Measurements from ENCODE around the gene RHBDF1. TPM values are rescaled to one million over a fixed set of nuclear protein-coding genes. Genes with fewer than 3 reads are reported as not detected.
A peak's percentile ranks its signal among the peaks of the same experiment; 100 is the strongest.
"Not testable (repeated sequence)": the region's sequence is repeated elsewhere in the genome, so short reads cannot be mapped to it uniquely, and the experiment has no call there.

The RHBDF1 gene
- total RNA-seq, 1 donor from 2014 or later, result 55.5 TPM

DNA sequence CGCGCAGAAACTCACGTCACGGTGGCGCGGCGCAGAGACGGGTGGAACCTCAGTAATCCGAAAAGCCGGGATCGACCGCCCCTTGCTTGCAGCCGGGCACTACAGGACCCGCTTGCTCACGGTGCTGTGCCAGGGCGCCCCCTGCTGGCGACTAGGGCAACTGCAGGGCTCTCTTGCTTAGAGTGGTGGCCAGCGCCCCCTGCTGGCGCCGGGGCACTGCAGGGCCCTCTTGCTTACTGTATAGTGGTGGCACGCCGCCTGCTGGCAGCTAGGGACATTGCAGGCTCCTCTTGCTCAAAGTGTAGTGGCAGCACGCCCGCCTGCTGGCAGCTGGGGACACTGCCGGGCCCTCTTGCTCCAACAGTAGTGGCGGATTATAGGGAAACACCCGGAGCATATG lies 61.7 kb downstream of the RHBDF1 start:
- H3K4me3 ChIP-seq (ENCODE audit: insufficient read depth, low read depth, low read length); H3K4me3 Mint-ChIP-seq (ENCODE audit: unreplicated experiment); H2AFZ ChIP-seq (ENCODE audit: low read depth, low read length); H3K36me3 ChIP-seq (ENCODE audit: insufficient read depth, low read length); H3K9ac ChIP-seq (ENCODE audit: low read length); FAIRE-seq; H3K27ac Mint-ChIP-seq (ENCODE audit: unreplicated experiment); H3K27me3 Mint-ChIP-seq (ENCODE audit: low read depth, unreplicated experiment); H3K9me3 Mint-ChIP-seq (ENCODE audit: unreplicated experiment); H3K27ac ChIP-seq (ENCODE audit: low read depth, low read length); H3K4me1 ChIP-seq (ENCODE audit: insufficient read depth, low read length); H3K9me3 ChIP-seq (ENCODE audit: insufficient read depth, low read depth, low read length); H3K4me2 ChIP-seq (ENCODE audit: low read length); H3K36me3 Mint-ChIP-seq (ENCODE audit: low read depth, unreplicated experiment); H3K27me3 ChIP-seq (ENCODE audit: insufficient read depth, low read length); H3K79me2 ChIP-seq (ENCODE audit: insufficient read depth, low read length); H4K20me1 ChIP-seq (ENCODE audit: insufficient read depth, low read length); DNase-seq (ENCODE audit: low read depth); H3K4me1 Mint-ChIP-seq (ENCODE audit: low read depth, unreplicated experiment): not testable (repeated sequence)
- TF ChIP-seq, protein P1, sequence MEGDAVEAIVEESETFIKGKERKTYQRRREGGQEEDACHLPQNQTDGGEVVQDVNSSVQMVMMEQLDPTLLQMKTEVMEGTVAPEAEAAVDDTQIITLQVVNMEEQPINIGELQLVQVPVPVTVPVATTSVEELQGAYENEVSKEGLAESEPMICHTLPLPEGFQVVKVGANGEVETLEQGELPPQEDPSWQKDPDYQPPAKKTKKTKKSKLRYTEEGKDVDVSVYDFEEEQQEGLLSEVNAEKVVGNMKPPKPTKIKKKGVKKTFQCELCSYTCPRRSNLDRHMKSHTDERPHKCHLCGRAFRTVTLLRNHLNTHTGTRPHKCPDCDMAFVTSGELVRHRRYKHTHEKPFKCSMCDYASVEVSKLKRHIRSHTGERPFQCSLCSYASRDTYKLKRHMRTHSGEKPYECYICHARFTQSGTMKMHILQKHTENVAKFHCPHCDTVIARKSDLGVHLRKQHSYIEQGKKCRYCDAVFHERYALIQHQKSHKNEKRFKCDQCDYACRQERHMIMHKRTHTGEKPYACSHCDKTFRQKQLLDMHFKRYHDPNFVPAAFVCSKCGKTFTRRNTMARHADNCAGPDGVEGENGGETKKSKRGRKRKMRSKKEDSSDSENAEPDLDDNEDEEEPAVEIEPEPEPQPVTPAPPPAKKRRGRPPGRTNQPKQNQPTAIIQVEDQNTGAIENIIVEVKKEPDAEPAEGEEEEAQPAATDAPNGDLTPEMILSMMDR (IDR thresholded peaks at IDR 0.05; ENCODE audit: insufficient read depth, low read depth, low read length), result peak; percentile 35

DNA sequence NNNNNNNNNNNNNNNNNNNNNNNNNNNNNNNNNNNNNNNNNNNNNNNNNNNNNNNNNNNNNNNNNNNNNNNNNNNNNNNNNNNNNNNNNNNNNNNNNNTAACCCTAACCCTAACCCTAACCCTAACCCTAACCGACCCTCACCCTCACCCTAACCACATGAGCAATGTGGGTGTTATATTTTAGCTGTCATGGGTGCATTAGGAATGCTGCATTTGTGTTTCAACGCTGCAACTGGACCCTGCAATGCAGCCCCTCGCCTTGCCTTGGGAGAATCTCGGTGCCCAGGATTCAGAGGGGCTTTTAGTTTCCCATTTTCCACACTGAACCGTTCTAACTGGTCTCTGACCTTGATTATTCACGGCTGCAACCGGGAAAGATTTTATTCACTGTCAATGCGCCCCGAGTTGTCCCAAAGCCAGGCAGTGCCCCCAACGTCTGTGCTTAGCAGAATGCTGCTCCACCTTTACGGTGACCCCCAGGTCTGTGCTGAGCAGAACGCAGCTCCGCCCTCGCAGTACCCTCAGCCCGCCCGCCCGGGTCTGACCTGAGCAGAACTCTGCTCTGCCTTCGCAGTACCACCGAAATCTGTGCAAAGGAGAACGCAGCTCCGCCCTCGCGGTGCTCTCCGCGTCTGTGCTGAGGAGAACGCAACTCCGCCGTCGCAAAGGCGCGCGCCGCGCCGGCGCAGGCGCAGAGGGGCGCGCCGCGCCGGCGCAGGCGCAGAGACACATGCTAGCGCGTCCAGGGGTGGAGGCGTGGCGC lies 62.3 kb downstream of the RHBDF1 start:
- no peaks in the 10 kb centered on the region for H3K79me2 ChIP-seq (ENCODE audit: insufficient read depth, low read length)
- H3K9me3 ChIP-seq (ENCODE audit: insufficient read depth, low read depth, low read length), result no peaks in the 10 kb centered on the region
- Mint-ChIP-seq H3K4me3 (ENCODE audit: unreplicated experiment) (peak overlapping the region; percentile 79), H3K27me3 (ENCODE audit: low read depth, unreplicated experiment) (no peaks in the 10 kb centered on the region), H3K36me3 (ENCODE audit: low read depth, unreplicated experiment) (no peaks in the 10 kb centered on the region), H3K4me1 (ENCODE audit: low read depth, unreplicated experiment) (no peaks in the 10 kb centered on the region), H3K9me3 (ENCODE audit: unreplicated experiment) (no peaks in the 10 kb centered on the region), H3K27ac (ENCODE audit: unreplicated experiment) (no peak overlapping the region)
- DNase-seq (ENCODE audit: low read depth) (no peak), FAIRE-seq (no peak)
- H2AFZ ChIP-seq (ENCODE audit: low read depth, low read length), result no peak overlapping the region
- TF ChIP-seq EZH2 (IDR thresholded peaks at IDR 0.05; ENCODE audit: insufficient read depth, low read length), result no peak
- TF ChIP-seq, protein P1 (IDR thresholded peaks at IDR 0.05; ENCODE audit: insufficient read depth, low read depth, low read length), result no peak
- H3K27ac ChIP-seq (ENCODE audit: low read depth, low read length), result no peak overlapping the region
- no peaks in the 10 kb centered on the region for H3K4me1 ChIP-seq (ENCODE audit: insufficient read depth, low read length)
- H3K4me3 ChIP-seq (ENCODE audit: insufficient read depth, low read depth, low read length), result peak overlapping the region; percentile 33
- no peaks in the 10 kb centered on the region for H3K27me3 ChIP-seq (ENCODE audit: insufficient read depth, low read length)
- no peaks in the 10 kb centered on the region for H4K20me1 ChIP-seq (ENCODE audit: insufficient read depth, low read length)
- H3K36me3 ChIP-seq (ENCODE audit: insufficient read depth, low read length), result no peaks in the 10 kb centered on the region
- no peak overlapping the region for H3K9ac ChIP-seq (ENCODE audit: low read length)
- peak overlapping the region; percentile 36 for H3K4me2 ChIP-seq (ENCODE audit: low read length)

Small RNAs within 50 kb of the gene (microRNA-seq; reads per million reads assigned to microRNA genes)
- gene MIR6859-4, result not detected

Other genes with a start within 250 kb of the RHBDF1 start
- gene POLR3K, start 19.0 kb downstream of the RHBDF1 start, total RNA-seq, result 9.6 and 12.2 TPM in 2 replicates
- 34.1 and 35.9 TPM in 2 replicates for gene SNRNP25, start 18.8 kb downstream of the RHBDF1 start, total RNA-seq
- gene MPG, start 5.6 kb upstream of the RHBDF1 start, total RNA-seq, result 56.5 and 62.7 TPM in 2 replicates
- gene NPRL3, start 66.0 kb upstream of the RHBDF1 start, total RNA-seq, result 23.5 and 29.0 TPM in 2 replicates
- gene HBZ, start 80.0 kb upstream of the RHBDF1 start, total RNA-seq, result not detected in 2 replicates
- gene HBM, start 93.3 kb upstream of the RHBDF1 start, total RNA-seq, result not detected in 2 replicates
- 1.4 TPM in 1 of 2 replicates, not detected in the other for gene HBA2, start 100.2 kb upstream of the RHBDF1 start, total RNA-seq
- 1.6 TPM in 1 of 2 replicates, not detected in the other for gene HBA1, start 104.0 kb upstream of the RHBDF1 start, total RNA-seq
- gene HBQ1, start 107.8 kb upstream of the RHBDF1 start, total RNA-seq, result 2.7 and 4.7 TPM in 2 replicates
- gene LUC7L, start 156.8 kb upstream of the RHBDF1 start, total RNA-seq, result 70.2 and 74.1 TPM in 2 replicates
- gene FAM234A, start 162.2 kb upstream of the RHBDF1 start, total RNA-seq, result 70.8 and 88.7 TPM in 2 replicates
- gene RGS11, start 203.3 kb upstream of the RHBDF1 start, total RNA-seq, result 2.7 and 2.8 TPM in 2 replicates
- gene ARHGDIG, start 208.0 kb upstream of the RHBDF1 start, total RNA-seq, result 3.3 and 5.0 TPM in 2 replicates
- gene PDIA2, start 210.5 kb upstream of the RHBDF1 start, total RNA-seq, result 1.2 and 1.5 TPM in 2 replicates